ENCODE results near the gene LEP. TPM values are rescaled to one million over a fixed set of nuclear protein-coding genes. Genes with fewer than 3 reads are reported as not detected.
A peak's percentile ranks its signal among the peaks of the same experiment; 100 is the strongest.

LEP gene
- total RNA-seq, 1 experiment from 2014 or later, result not detected

GRCh38 chr7:128209229-128210035 lies 31.6 kb upstream of the LEP start:
- peak; percentile 59 for DNase-seq (ENCODE audit: low read depth)
- in situ Hi-C loops (cut with HindIII; ENCODE audit: low pct_unique_long_range_greater_than_20kb, low sequenced_read_pairs), result no loop called here

GRCh38 chr7:128210036-128210347 lies 31.1 kb upstream of the LEP start:
- in situ Hi-C loops (cut with HindIII; ENCODE audit: low pct_unique_long_range_greater_than_20kb, low sequenced_read_pairs), result no loop called here
- no peak for DNase-seq (ENCODE audit: low read depth)

- no peak for DNase-seq (ENCODE audit: low read depth)
- in situ Hi-C loops (cut with HindIII; ENCODE audit: low pct_unique_long_range_greater_than_20kb, low sequenced_read_pairs), result no loop called here
Measured at GRCh38 chr7:128210590-128211570, 30.2 kb upstream of the LEP start.

GRCh38 chr7:128211626-128212025 lies 29.5 kb upstream of the LEP start:
- no peak for DNase-seq (ENCODE audit: low read depth)
- in situ Hi-C loops (cut with HindIII; ENCODE audit: low pct_unique_long_range_greater_than_20kb, low sequenced_read_pairs), result no loop called here

- in situ Hi-C loops (cut with HindIII; ENCODE audit: low pct_unique_long_range_greater_than_20kb, low sequenced_read_pairs), result no loop called here
- no peak for DNase-seq (ENCODE audit: low read depth)
Measured at GRCh38 chr7:128214463-128214862, 26.6 kb upstream of the LEP start.

- in situ Hi-C loops (cut with HindIII; ENCODE audit: low pct_unique_long_range_greater_than_20kb, low sequenced_read_pairs), result no loop called here
- DNase-seq (ENCODE audit: low read depth), result no peak
Measured at GRCh38 chr7:128215281-128215680, 25.8 kb upstream of the LEP start.

- in situ Hi-C loops (cut with HindIII; ENCODE audit: low pct_unique_long_range_greater_than_20kb, low sequenced_read_pairs), result no loop called here
Measured at GRCh38 chr7:128215739-128216138, 25.3 kb upstream of the LEP start.

GRCh38 chr7:128217030-128217805 lies 23.9 kb upstream of the LEP start:
- in situ Hi-C loops (cut with HindIII; ENCODE audit: low pct_unique_long_range_greater_than_20kb, low sequenced_read_pairs), result no loop called here
- DNase-seq (ENCODE audit: low read depth), result no peak

More at GRCh38 chr7:128215739-128216138, 25.3 kb upstream of the LEP start:
- no peak for DNase-seq (ENCODE audit: low read depth)

GRCh38 chr7:128217967-128218652 lies 23.0 kb upstream of the LEP start:
- in situ Hi-C loops (cut with HindIII; ENCODE audit: low pct_unique_long_range_greater_than_20kb, low sequenced_read_pairs), result no loop called here
- DNase-seq (ENCODE audit: low read depth), result no peak

- no peak for DNase-seq (ENCODE audit: low read depth)
- in situ Hi-C loops (cut with HindIII; ENCODE audit: low pct_unique_long_range_greater_than_20kb, low sequenced_read_pairs), result no loop called here
Measured at GRCh38 chr7:128219636-128220035, 21.4 kb upstream of the LEP start.

- in situ Hi-C loops (cut with HindIII; ENCODE audit: low pct_unique_long_range_greater_than_20kb, low sequenced_read_pairs), result no loop called here
- DNase-seq (ENCODE audit: low read depth), result peak; percentile 67
Measured at GRCh38 chr7:128221929-128222403, 19.1 kb upstream of the LEP start.

GRCh38 chr7:128226132-128226980 lies 14.7 kb upstream of the LEP start:
- DNase-seq (ENCODE audit: low read depth), result no peak
- in situ Hi-C loops (cut with HindIII; ENCODE audit: low pct_unique_long_range_greater_than_20kb, low sequenced_read_pairs), result no loop called here

GRCh38 chr7:128227271-128227670 lies 13.8 kb upstream of the LEP start:
- in situ Hi-C loops (cut with HindIII; ENCODE audit: low pct_unique_long_range_greater_than_20kb, low sequenced_read_pairs), result no loop called here
- no peak for DNase-seq (ENCODE audit: low read depth)

- peak; percentile 22 for DNase-seq (ENCODE audit: low read depth)
- in situ Hi-C loops (cut with HindIII; ENCODE audit: low pct_unique_long_range_greater_than_20kb, low sequenced_read_pairs), result no loop called here
Measured at GRCh38 chr7:128231021-128231420, 10.1 kb upstream of the LEP start.

- in situ Hi-C loops (cut with HindIII; ENCODE audit: low pct_unique_long_range_greater_than_20kb, low sequenced_read_pairs), result no loop called here
- DNase-seq (ENCODE audit: low read depth), result no peak
Measured at GRCh38 chr7:128231677-128232076, 9.4 kb upstream of the LEP start.

GRCh38 chr7:128233471-128233870 lies 7.6 kb upstream of the LEP start:
- in situ Hi-C loops (cut with HindIII; ENCODE audit: low pct_unique_long_range_greater_than_20kb, low sequenced_read_pairs), result no loop called here
- no peak for DNase-seq (ENCODE audit: low read depth)

- in situ Hi-C loops (cut with HindIII; ENCODE audit: low pct_unique_long_range_greater_than_20kb, low sequenced_read_pairs), result no loop called here
- no peak for DNase-seq (ENCODE audit: low read depth)
Measured at GRCh38 chr7:128234476-128235026, 6.5 kb upstream of the LEP start.

All from Caki2 (cell line).